WTC11 (cell line): ENCODE results near the gene ACTA2. TPM values are rescaled to one million over a fixed set of nuclear protein-coding genes. Genes with fewer than 3 reads are reported as not detected.

Source experiments
- ATAC-seq: fragments of 200-7000 bp; cut with Tn5 transposase; 2 replicates; pipeline ENCODE4 v1.10.0; 2021; ENCODE audit warnings: mild to moderate bottlenecking, moderate library complexity
- CTCF ChIA-PET: fragments of 300-600 bp; sonication (Branson Sonifier 250); formaldehyde crosslinking; loops from one replicate; lab custom pipeline; 2021; ENCODE audit warnings: antibody characterized with exemption; lab: Charles Lee
- POLR2A ChIA-PET: fragments of 350-600 bp; sonication (Branson Sonifier 250); formaldehyde crosslinking; loops from one replicate; lab custom pipeline; 2021; ENCODE audit warnings: antibody characterized with exemption; lab: Charles Lee
- DNase-seq: peaks from one replicate; pipeline ENCODE4 v3.0.0; 2021; ENCODE audit warnings: low spot score
- H3K27ac Mint-ChIP-seq: 2 replicates; pipeline ENCODE4 v1.8.0; 2021; ENCODE audit warnings: mixed read lengths
- H3K27me3 Mint-ChIP-seq: 2 replicates; pipeline ENCODE4 v1.8.0; 2021; ENCODE audit warnings: low read depth, mild to moderate bottlenecking, moderate library complexity, mixed read lengths
- H3K36me3 Mint-ChIP-seq: 2 replicates; pipeline ENCODE4 v1.8.0; 2021; ENCODE audit warnings: mixed read lengths
- H3K4me1 Mint-ChIP-seq: 2 replicates; pipeline ENCODE4 v1.8.0; 2022; ENCODE audit warnings: mixed read lengths
- H3K4me3 Mint-ChIP-seq: 2 replicates; pipeline ENCODE4 v1.8.0; 2021; ENCODE audit warnings: mild to moderate bottlenecking, moderate library complexity, mixed read lengths
- H3K9me3 Mint-ChIP-seq: 2 replicates; pipeline ENCODE4 v1.8.0; 2021; ENCODE audit warnings: mixed read lengths
- ATF3 ChIP-seq: sonication (generic); formaldehyde crosslinking; conservative IDR thresholded peaks from 2 replicates; pipeline ENCODE4 v1.8.1; 2022; ENCODE audit warnings: mild to moderate bottlenecking, missing genetic modification reagents
- FOXJ3 ChIP-seq: sonication (generic); formaldehyde crosslinking; IDR thresholded peaks from 2 replicates; pipeline ENCODE4 v1.9.0; 2021; ENCODE audit warnings: missing genetic modification reagents, mild to moderate bottlenecking, borderline replicate concordance
- FOXK1 ChIP-seq: sonication (generic); formaldehyde crosslinking; IDR thresholded peaks from 2 replicates; pipeline ENCODE4 v1.8.0; 2022; ENCODE audit warnings: mild to moderate bottlenecking, moderate library complexity, missing genetic modification reagents
- GTF2I ChIP-seq: fragments of 250-450 bp; sonication (Bioruptor Pico); conservative IDR thresholded peaks from 2 replicates; pipeline ENCODE4 v1.4.0; 2021; ENCODE audit warnings: mild to moderate bottlenecking
- JAZF1 ChIP-seq: fragments of 250-450 bp; sonication (Bioruptor Pico); IDR thresholded peaks from 2 replicates; pipeline ENCODE4 v1.9.0; 2021; ENCODE audit warnings: moderate library complexity, mild to moderate bottlenecking, inconsistent platforms
- KAT7 ChIP-seq: sonication (generic); formaldehyde crosslinking; IDR thresholded peaks from 2 replicates; pipeline ENCODE4 v1.8.1; 2023; ENCODE audit warnings: missing genetic modification reagents, mild to moderate bottlenecking, borderline replicate concordance
- NFATC4 ChIP-seq: fragments of 250-450 bp; sonication (Bioruptor Pico); IDR thresholded peaks from 2 replicates; pipeline ENCODE4 v1.9.0; 2021; ENCODE audit warnings: mild to moderate bottlenecking
- NFE2L1 ChIP-seq: sonication (generic); formaldehyde crosslinking; IDR thresholded peaks from 2 replicates; pipeline ENCODE4 v1.8.1; 2023; ENCODE audit warnings: missing genetic modification reagents
- OVOL2 ChIP-seq: fragments of 250-450 bp; sonication (Bioruptor Pico); IDR thresholded peaks from 2 replicates; pipeline ENCODE4 v1.9.0; 2021; ENCODE audit warnings: mild to moderate bottlenecking, borderline replicate concordance
- RORB ChIP-seq: fragments of 250-450 bp; sonication (Bioruptor Pico); IDR thresholded peaks from 2 replicates; pipeline ENCODE4 v1.9.0; 2021; ENCODE audit warnings: mild to moderate bottlenecking
- ZBTB21 ChIP-seq: sonication (generic); formaldehyde crosslinking; IDR thresholded peaks from 2 replicates; pipeline ENCODE4 v1.8.1; 2023; ENCODE audit warnings: mild to moderate bottlenecking, missing genetic modification reagents, borderline replicate concordance
- ZNF138 ChIP-seq: sonication (generic); formaldehyde crosslinking; conservative IDR thresholded peaks from 2 replicates; pipeline ENCODE4 v1.8.1; 2022; ENCODE audit warnings: mild to moderate bottlenecking, moderate library complexity, missing genetic modification reagents
- ZNF263 ChIP-seq: sonication (generic); formaldehyde crosslinking; IDR thresholded peaks from 2 replicates; pipeline ENCODE4 v1.8.1; 2022; ENCODE audit warnings: low read depth, mild to moderate bottlenecking, moderate library complexity, missing genetic modification reagents
- total RNA-seq: library from RNA; stranded (reverse); gene quantifications from 3 replicates; pipeline ENCODE4 v1.2.3, GENCODE V29; 2021
- TF ChIP-seq, protein P1 (sequence below): sonication (generic); formaldehyde crosslinking; IDR thresholded peaks from 2 replicates; pipeline ENCODE4 v1.8.0; 2023; ENCODE audit warnings: mild to moderate bottlenecking, missing genetic modification reagents
- TF ChIP-seq, protein P2 (sequence below): sonication (generic); formaldehyde crosslinking; IDR thresholded peaks from 2 replicates; pipeline ENCODE4 v1.8.1; 2023; ENCODE audit warnings: mild to moderate bottlenecking, missing genetic modification reagents, moderate library complexity
- TF ChIP-seq, protein P3 (sequence below): fragments of 250-450 bp; sonication (Bioruptor Pico); IDR thresholded peaks from 2 replicates; pipeline ENCODE4 v1.9.0; 2021; ENCODE audit warnings: mild to moderate bottlenecking
- TF ChIP-seq, protein P4 (sequence below): sonication (generic); formaldehyde crosslinking; IDR thresholded peaks from 2 replicates; pipeline ENCODE4 v1.8.0; 2023; ENCODE audit warnings: missing genetic modification reagents, mild to moderate bottlenecking, borderline replicate concordance
- TF ChIP-seq, protein P5 (sequence below): fragments of 250-450 bp; sonication (Bioruptor Pico); IDR thresholded peaks from 2 replicates; pipeline ENCODE4 v1.8.0; 2021; ENCODE audit warnings: mild to moderate bottlenecking
- TF ChIP-seq, protein P6 (sequence below): fragments of 250-450 bp; sonication (Bioruptor Pico); IDR thresholded peaks from 2 replicates; pipeline ENCODE4 v1.9.0; 2021; ENCODE audit warnings: moderate library complexity, mild to moderate bottlenecking, inconsistent platforms, borderline replicate concordance
- TF ChIP-seq, protein P7 (sequence below): sonication (generic); formaldehyde crosslinking; IDR thresholded peaks from 2 replicates; pipeline ENCODE4 v1.8.0; 2022; ENCODE audit warnings: missing genetic modification reagents

The ACTA2 gene
- total RNA-seq, 1 experiment from 2014 or later: 4.4 TPM

GRCh38 chr10:88978463-88978862 is 25.9 kb upstream of the ACTA2 start (continued):
- TF ChIP-seq, protein P1, sequence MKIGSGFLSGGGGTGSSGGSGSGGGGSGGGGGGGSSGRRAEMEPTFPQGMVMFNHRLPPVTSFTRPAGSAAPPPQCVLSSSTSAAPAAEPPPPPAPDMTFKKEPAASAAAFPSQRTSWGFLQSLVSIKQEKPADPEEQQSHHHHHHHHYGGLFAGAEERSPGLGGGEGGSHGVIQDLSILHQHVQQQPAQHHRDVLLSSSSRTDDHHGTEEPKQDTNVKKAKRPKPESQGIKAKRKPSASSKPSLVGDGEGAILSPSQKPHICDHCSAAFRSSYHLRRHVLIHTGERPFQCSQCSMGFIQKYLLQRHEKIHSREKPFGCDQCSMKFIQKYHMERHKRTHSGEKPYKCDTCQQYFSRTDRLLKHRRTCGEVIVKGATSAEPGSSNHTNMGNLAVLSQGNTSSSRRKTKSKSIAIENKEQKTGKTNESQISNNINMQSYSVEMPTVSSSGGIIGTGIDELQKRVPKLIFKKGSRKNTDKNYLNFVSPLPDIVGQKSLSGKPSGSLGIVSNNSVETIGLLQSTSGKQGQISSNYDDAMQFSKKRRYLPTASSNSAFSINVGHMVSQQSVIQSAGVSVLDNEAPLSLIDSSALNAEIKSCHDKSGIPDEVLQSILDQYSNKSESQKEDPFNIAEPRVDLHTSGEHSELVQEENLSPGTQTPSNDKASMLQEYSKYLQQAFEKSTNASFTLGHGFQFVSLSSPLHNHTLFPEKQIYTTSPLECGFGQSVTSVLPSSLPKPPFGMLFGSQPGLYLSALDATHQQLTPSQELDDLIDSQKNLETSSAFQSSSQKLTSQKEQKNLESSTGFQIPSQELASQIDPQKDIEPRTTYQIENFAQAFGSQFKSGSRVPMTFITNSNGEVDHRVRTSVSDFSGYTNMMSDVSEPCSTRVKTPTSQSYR (CRISPR knock-in tag): no peak
- TF ChIP-seq NFE2L1 (CRISPR knock-in tag) (no peak), RORB (CRISPR knock-in tag) (no peak), ZNF138 (CRISPR knock-in tag) (no peak), FOXJ3 (no peak), ATF3 (no peak), FOXK1 (CRISPR knock-in tag) (no peak)
- TF ChIP-seq, protein P2, sequence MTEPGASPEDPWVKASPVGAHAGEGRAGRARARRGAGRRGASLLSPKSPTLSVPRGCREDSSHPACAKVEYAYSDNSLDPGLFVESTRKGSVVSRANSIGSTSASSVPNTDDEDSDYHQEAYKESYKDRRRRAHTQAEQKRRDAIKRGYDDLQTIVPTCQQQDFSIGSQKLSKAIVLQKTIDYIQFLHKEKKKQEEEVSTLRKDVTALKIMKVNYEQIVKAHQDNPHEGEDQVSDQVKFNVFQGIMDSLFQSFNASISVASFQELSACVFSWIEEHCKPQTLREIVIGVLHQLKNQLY (CRISPR knock-in tag): no peak
- TF ChIP-seq, protein P3, sequence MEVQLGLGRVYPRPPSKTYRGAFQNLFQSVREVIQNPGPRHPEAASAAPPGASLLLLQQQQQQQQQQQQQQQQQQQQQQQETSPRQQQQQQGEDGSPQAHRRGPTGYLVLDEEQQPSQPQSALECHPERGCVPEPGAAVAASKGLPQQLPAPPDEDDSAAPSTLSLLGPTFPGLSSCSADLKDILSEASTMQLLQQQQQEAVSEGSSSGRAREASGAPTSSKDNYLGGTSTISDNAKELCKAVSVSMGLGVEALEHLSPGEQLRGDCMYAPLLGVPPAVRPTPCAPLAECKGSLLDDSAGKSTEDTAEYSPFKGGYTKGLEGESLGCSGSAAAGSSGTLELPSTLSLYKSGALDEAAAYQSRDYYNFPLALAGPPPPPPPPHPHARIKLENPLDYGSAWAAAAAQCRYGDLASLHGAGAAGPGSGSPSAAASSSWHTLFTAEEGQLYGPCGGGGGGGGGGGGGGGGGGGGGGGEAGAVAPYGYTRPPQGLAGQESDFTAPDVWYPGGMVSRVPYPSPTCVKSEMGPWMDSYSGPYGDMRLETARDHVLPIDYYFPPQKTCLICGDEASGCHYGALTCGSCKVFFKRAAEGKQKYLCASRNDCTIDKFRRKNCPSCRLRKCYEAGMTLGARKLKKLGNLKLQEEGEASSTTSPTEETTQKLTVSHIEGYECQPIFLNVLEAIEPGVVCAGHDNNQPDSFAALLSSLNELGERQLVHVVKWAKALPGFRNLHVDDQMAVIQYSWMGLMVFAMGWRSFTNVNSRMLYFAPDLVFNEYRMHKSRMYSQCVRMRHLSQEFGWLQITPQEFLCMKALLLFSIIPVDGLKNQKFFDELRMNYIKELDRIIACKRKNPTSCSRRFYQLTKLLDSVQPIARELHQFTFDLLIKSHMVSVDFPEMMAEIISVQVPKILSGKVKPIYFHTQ (CRISPR knock-in tag): no peak

DNA sequence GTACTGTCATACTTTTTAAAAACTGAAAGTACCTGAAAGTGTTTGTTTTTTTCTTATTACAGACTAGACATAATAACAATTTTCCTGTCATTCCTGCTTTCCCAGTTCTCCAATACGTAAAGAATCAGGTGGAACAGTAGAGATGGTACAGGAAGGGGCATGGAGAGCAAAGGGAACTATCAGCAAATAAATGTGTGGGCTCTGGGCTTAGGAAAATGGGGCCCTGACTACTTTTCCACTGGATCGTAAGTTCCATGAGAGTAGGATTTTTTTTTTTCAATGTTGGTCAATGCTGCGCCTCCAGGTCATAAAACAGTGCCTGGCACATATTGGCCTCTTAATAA is 22.8 kb upstream of the ACTA2 start:
- ATAC-seq: no peak
- Mint-ChIP-seq H3K36me3 (no peaks in the 10 kb centered on the region), H3K9me3 (no peaks in the 10 kb centered on the region), H3K4me3 (no peak overlapping the region), H3K27me3 (no peaks in the 10 kb centered on the region), H3K4me1 (peaks cover 7% of the 10 kb centered on the region), H3K27ac (no peak overlapping the region)
- no peak for DNase-seq
- ChIA-PET POLR2A (no interaction called here), CTCF (interaction anchor here (1.2 kb wide), 1 partner anchor 12 kb away, joined by 3 read pairs; no protein-coding TSS in a partner anchor)
- TF ChIP-seq RORB (CRISPR knock-in tag) (no peak), NFATC4 (no peak), OVOL2 (no peak), ZBTB21 (CRISPR knock-in tag) (no peak), ZNF263 (CRISPR knock-in tag) (no peak), JAZF1 (CRISPR knock-in tag) (no peak), GTF2I (CRISPR knock-in tag) (no peak), KAT7 (CRISPR knock-in tag) (no peak)
- TF ChIP-seq, protein P4, sequence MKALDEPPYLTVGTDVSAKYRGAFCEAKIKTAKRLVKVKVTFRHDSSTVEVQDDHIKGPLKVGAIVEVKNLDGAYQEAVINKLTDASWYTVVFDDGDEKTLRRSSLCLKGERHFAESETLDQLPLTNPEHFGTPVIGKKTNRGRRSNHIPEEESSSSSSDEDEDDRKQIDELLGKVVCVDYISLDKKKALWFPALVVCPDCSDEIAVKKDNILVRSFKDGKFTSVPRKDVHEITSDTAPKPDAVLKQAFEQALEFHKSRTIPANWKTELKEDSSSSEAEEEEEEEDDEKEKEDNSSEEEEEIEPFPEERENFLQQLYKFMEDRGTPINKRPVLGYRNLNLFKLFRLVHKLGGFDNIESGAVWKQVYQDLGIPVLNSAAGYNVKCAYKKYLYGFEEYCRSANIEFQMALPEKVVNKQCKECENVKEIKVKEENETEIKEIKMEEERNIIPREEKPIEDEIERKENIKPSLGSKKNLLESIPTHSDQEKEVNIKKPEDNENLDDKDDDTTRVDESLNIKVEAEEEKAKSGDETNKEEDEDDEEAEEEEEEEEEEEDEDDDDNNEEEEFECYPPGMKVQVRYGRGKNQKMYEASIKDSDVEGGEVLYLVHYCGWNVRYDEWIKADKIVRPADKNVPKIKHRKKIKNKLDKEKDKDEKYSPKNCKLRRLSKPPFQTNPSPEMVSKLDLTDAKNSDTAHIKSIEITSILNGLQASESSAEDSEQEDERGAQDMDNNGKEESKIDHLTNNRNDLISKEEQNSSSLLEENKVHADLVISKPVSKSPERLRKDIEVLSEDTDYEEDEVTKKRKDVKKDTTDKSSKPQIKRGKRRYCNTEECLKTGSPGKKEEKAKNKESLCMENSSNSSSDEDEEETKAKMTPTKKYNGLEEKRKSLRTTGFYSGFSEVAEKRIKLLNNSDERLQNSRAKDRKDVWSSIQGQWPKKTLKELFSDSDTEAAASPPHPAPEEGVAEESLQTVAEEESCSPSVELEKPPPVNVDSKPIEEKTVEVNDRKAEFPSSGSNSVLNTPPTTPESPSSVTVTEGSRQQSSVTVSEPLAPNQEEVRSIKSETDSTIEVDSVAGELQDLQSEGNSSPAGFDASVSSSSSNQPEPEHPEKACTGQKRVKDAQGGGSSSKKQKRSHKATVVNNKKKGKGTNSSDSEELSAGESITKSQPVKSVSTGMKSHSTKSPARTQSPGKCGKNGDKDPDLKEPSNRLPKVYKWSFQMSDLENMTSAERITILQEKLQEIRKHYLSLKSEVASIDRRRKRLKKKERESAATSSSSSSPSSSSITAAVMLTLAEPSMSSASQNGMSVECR (CRISPR knock-in tag): no peak
- TF ChIP-seq, protein P5, sequence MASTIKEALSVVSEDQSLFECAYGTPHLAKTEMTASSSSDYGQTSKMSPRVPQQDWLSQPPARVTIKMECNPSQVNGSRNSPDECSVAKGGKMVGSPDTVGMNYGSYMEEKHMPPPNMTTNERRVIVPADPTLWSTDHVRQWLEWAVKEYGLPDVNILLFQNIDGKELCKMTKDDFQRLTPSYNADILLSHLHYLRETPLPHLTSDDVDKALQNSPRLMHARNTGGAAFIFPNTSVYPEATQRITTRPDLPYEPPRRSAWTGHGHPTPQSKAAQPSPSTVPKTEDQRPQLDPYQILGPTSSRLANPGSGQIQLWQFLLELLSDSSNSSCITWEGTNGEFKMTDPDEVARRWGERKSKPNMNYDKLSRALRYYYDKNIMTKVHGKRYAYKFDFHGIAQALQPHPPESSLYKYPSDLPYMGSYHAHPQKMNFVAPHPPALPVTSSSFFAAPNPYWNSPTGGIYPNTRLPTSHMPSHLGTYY (CRISPR knock-in tag): no peak
- TF ChIP-seq, protein P6, sequence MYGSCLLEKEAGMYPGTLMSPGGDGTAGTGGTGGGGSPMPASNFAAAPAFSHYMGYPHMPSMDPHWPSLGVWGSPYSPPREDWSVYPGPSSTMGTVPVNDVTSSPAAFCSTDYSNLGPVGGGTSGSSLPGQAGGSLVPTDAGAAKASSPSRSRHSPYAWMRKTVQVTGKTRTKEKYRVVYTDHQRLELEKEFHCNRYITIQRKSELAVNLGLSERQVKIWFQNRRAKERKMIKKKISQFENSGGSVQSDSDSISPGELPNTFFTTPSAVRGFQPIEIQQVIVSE (CRISPR knock-in tag): no peak
- TF ChIP-seq, protein P7, sequence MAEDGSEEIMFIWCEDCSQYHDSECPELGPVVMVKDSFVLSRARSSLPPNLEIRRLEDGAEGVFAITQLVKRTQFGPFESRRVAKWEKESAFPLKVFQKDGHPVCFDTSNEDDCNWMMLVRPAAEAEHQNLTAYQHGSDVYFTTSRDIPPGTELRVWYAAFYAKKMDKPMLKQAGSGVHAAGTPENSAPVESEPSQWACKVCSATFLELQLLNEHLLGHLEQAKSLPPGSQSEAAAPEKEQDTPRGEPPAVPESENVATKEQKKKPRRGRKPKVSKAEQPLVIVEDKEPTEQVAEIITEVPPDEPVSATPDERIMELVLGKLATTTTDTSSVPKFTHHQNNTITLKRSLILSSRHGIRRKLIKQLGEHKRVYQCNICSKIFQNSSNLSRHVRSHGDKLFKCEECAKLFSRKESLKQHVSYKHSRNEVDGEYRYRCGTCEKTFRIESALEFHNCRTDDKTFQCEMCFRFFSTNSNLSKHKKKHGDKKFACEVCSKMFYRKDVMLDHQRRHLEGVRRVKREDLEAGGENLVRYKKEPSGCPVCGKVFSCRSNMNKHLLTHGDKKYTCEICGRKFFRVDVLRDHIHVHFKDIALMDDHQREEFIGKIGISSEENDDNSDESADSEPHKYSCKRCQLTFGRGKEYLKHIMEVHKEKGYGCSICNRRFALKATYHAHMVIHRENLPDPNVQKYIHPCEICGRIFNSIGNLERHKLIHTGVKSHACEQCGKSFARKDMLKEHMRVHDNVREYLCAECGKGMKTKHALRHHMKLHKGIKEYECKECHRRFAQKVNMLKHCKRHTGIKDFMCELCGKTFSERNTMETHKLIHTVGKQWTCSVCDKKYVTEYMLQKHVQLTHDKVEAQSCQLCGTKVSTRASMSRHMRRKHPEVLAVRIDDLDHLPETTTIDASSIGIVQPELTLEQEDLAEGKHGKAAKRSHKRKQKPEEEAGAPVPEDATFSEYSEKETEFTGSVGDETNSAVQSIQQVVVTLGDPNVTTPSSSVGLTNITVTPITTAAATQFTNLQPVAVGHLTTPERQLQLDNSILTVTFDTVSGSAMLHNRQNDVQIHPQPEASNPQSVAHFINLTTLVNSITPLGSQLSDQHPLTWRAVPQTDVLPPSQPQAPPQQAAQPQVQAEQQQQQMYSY: no peak
